GM18508 (cell line): ENCODE data around the gene MNDA.
"Not testable (repeated sequence)": the region's sequence is repeated elsewhere in the genome, so short reads cannot be mapped to it uniquely, and the experiment has no call there.

ENCODE experiments used
- ATAC-seq: cut with Tn5 transposase; IDR thresholded peaks from one replicate; pipeline ENCODE4 v1.9.1; 2021; ENCODE audit warnings: moderate number of reproducible peaks; ENCODE audit not compliant: insufficient read depth, unreplicated experiment

Gene MNDA

GRCh38 chr1:158836038-158836437 is 4.9 kb downstream of the MNDA start:
- no peak for ATAC-seq

- ATAC-seq: no peak
Measured at GRCh38 chr1:158838660-158839059, 7.5 kb downstream of the MNDA start.

- no peak for ATAC-seq
Measured at GRCh38 chr1:158839566-158839965, 8.4 kb downstream of the MNDA start.

- ATAC-seq: no peak
Measured at GRCh38 chr1:158840236-158840635, 9.1 kb downstream of the MNDA start.

GRCh38 chr1:158864595-158864994 is 33.4 kb downstream of the MNDA start:
- no peak for ATAC-seq

GRCh38 chr1:158870438-158870837 is 39.3 kb downstream of the MNDA start:
- not testable (repeated sequence) for ATAC-seq

GRCh38 chr1:158873141-158873540 is 42.0 kb downstream of the MNDA start:
- ATAC-seq: no peak

- no peak for ATAC-seq
Measured at GRCh38 chr1:158893654-158894053, 62.5 kb downstream of the MNDA start.

- no peak for ATAC-seq
Measured at GRCh38 chr1:158898722-158899121, 67.6 kb downstream of the MNDA start.
